Skeletal muscle cell (primary cell): ENCODE data around the gene LMBRD2.
A peak's percentile ranks its signal among the peaks of the same experiment; 100 is the strongest.
"Not testable (repeated sequence)": the region's sequence is repeated elsewhere in the genome, so short reads cannot be mapped to it uniquely, and the experiment has no call there.

Experiments
- DNase-seq: peaks from one replicate; pipeline ENCODE4 v3.0.0-alpha.2; 2010; ENCODE audit warnings: low read depth
- H3K4me3 ChIP-seq: 2 replicates; pipeline ENCODE4 v1.5.1; 2011; ENCODE audit warnings: low read depth, mild to moderate bottlenecking, control low read depth, low read length, moderate library complexity

The LMBRD2 gene

GRCh38 chr5:36164461-36164860 lies 12.8 kb upstream of the LMBRD2 start:
- no peak for DNase-seq
- no peak overlapping the region for H3K4me3 ChIP-seq

- H3K4me3 ChIP-seq = no peak overlapping the region
- no peak for DNase-seq
These were observed 11.3 kb upstream of the LMBRD2 start for GRCh38 chr5:36162810-36163486.

- H3K4me3 ChIP-seq = no peak overlapping the region
- DNase-seq = no peak
These were observed 9.7 kb upstream of the LMBRD2 start for GRCh38 chr5:36161361-36161760.

GRCh38 chr5:36160617-36161016 lies 8.9 kb upstream of the LMBRD2 start:
- no peak overlapping the region for H3K4me3 ChIP-seq
- no peak for DNase-seq

- DNase-seq = peak; percentile 21
- H3K4me3 ChIP-seq = no peak overlapping the region
These were observed 6.5 kb upstream of the LMBRD2 start for GRCh38 chr5:36158144-36158543.

- no peak overlapping the region for H3K4me3 ChIP-seq
- DNase-seq = peak; percentile 11
These were observed 4.9 kb upstream of the LMBRD2 start for GRCh38 chr5:36156619-36157018.

- peak; percentile 67 for DNase-seq
- H3K4me3 ChIP-seq = no peak overlapping the region
These were observed 4.5 kb upstream of the LMBRD2 start for GRCh38 chr5:36156121-36156601.

GRCh38 chr5:36155291-36155690 lies 3.6 kb upstream of the LMBRD2 start:
- no peak overlapping the region for H3K4me3 ChIP-seq
- DNase-seq = no peak

GRCh38 chr5:36153726-36154125 lies 2.0 kb upstream of the LMBRD2 start:
- DNase-seq = no peak
- peak overlapping the region; percentile 84 for H3K4me3 ChIP-seq

- DNase-seq = no peak
- H3K4me3 ChIP-seq = peak overlapping the region; percentile 84
These were observed 1.6 kb upstream of the LMBRD2 start for GRCh38 chr5:36153298-36153677.

- no peak for DNase-seq
- peak overlapping the region; percentile 84 for H3K4me3 ChIP-seq
These were observed 924 bp upstream of the LMBRD2 start for GRCh38 chr5:36152324-36153297.

- H3K4me3 ChIP-seq = peak overlapping the region; percentile 84
- peak; percentile 1 for DNase-seq
These were observed 832 bp downstream of the LMBRD2 start for GRCh38 chr5:36150676-36151433.

- no peak for DNase-seq
- H3K4me3 ChIP-seq = no peak overlapping the region
These were observed 4.0 kb downstream of the LMBRD2 start for GRCh38 chr5:36147681-36148080.

- H3K4me3 ChIP-seq = no peak overlapping the region
- DNase-seq = no peak
These were observed 5.3 kb downstream of the LMBRD2 start for GRCh38 chr5:36146390-36146789.

- no peak for DNase-seq
- H3K4me3 ChIP-seq = no peak overlapping the region
These were observed 6.4 kb downstream of the LMBRD2 start for GRCh38 chr5:36145311-36145710.

- no peak overlapping the region for H3K4me3 ChIP-seq
- no peak for DNase-seq
These were observed 12.6 kb downstream of the LMBRD2 start for GRCh38 chr5:36138900-36139683.

GRCh38 chr5:36136581-36136980 lies 15.1 kb downstream of the LMBRD2 start:
- H3K4me3 ChIP-seq = no peak overlapping the region
- no peak for DNase-seq

GRCh38 chr5:36135988-36136387 lies 15.7 kb downstream of the LMBRD2 start:
- no peak overlapping the region for H3K4me3 ChIP-seq
- DNase-seq = no peak

GRCh38 chr5:36133009-36133408 lies 18.7 kb downstream of the LMBRD2 start:
- not testable (repeated sequence) for DNase-seq, H3K4me3 ChIP-seq
